ENCODE measurements around the gene TNFRSF4.

Gene TNFRSF4

GRCh38 chr1:1232208-1232795, 18.3 kb upstream of the TNFRSF4 start, which contains the start of gene B3GALT6:
TSS of gene B3GALT6 (plus strand) at chr1:1232237. CDS start at chr1:1232279, 42 bp downstream.
- no peak for DNase-seq

GRCh38 chr1:1231400-1232207, 17.7 kb upstream of the TNFRSF4 start, which contains the start of gene SDF4:
TSS of gene SDF4 (minus strand) at chr1:1232001. CDS start at chr1:1228772, 3,229 bp downstream.
- DNase-seq: peak; percentile 74

- DNase-seq: no peak
Measured at GRCh38 chr1:1230656-1231399, 16.9 kb upstream of the TNFRSF4 start.

GRCh38 chr1:1229770-1230169, 15.8 kb upstream of the TNFRSF4 start:
- no peak for DNase-seq

GRCh38 chr1:1228596-1229321, 14.8 kb upstream of the TNFRSF4 start:
- DNase-seq: no peak

- DNase-seq: no peak
Measured at GRCh38 chr1:1228187-1228586, 14.2 kb upstream of the TNFRSF4 start.

- no peak for DNase-seq
Measured at GRCh38 chr1:1227386-1227785, 13.4 kb upstream of the TNFRSF4 start.

GRCh38 chr1:1226566-1227362, 12.8 kb upstream of the TNFRSF4 start:
- DNase-seq: no peak

- DNase-seq: no peak
Measured at GRCh38 chr1:1225913-1226312, 12.0 kb upstream of the TNFRSF4 start.

GRCh38 chr1:1225238-1225845, 11.4 kb upstream of the TNFRSF4 start:
- no peak for DNase-seq

GRCh38 chr1:1223891-1224290, 9.9 kb upstream of the TNFRSF4 start:
- DNase-seq: no peak

GRCh38 chr1:1223321-1223720, 9.4 kb upstream of the TNFRSF4 start:
- DNase-seq: no peak

- DNase-seq: no peak
Measured at GRCh38 chr1:1222575-1223225, 8.7 kb upstream of the TNFRSF4 start.

GRCh38 chr1:1221887-1222574, 8.1 kb upstream of the TNFRSF4 start:
- DNase-seq: no peak

GRCh38 chr1:1220197-1220596, 6.2 kb upstream of the TNFRSF4 start:
- DNase-seq: no peak

- DNase-seq: no peak
Measured at GRCh38 chr1:1219341-1219740, 5.4 kb upstream of the TNFRSF4 start.

GRCh38 chr1:1218524-1219200, 4.7 kb upstream of the TNFRSF4 start:
- no peak for DNase-seq

- no peak for DNase-seq
Measured at GRCh38 chr1:1217621-1218523, 3.9 kb upstream of the TNFRSF4 start.

All from NCI-H1694 (cell line).